GM18507 (cell line): ENCODE data around the gene NT5C1B.

Experiments used
- DNase-seq: peaks from one replicate; pipeline ENCODE4 v3.0.0; 2011; ENCODE audit warnings: low read depth; ENCODE audit not compliant: insufficient read length; ENCODE audit errors: extremely low spot score
- FAIRE-seq: peaks from 2 replicates; lab custom pipeline; 2011; peaks lifted over from hg19 to GRCh38; lab: Jason Lieb, UNC

NT5C1B gene

DNA sequence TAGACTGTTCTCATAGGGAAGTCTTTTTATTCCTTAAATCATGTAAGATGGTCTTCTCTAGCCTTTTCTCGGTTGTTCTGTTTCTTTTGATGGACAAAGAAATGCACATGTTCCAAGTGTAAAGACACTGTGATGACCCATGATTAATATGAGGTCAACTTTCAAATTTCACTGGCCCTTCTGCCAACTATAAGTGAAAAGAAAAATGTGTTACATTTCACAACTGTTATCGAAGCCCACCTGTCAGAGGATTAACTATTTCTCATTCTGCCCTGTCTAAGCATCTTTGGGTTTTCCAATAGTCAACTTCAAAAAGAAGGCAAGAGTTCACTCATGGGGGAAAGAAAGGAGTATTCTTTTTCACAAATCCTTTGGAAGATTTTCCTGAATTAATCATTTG lies 32.2 kb downstream of the NT5C1B start:
- FAIRE-seq = no peak
- no peak for DNase-seq

DNA sequence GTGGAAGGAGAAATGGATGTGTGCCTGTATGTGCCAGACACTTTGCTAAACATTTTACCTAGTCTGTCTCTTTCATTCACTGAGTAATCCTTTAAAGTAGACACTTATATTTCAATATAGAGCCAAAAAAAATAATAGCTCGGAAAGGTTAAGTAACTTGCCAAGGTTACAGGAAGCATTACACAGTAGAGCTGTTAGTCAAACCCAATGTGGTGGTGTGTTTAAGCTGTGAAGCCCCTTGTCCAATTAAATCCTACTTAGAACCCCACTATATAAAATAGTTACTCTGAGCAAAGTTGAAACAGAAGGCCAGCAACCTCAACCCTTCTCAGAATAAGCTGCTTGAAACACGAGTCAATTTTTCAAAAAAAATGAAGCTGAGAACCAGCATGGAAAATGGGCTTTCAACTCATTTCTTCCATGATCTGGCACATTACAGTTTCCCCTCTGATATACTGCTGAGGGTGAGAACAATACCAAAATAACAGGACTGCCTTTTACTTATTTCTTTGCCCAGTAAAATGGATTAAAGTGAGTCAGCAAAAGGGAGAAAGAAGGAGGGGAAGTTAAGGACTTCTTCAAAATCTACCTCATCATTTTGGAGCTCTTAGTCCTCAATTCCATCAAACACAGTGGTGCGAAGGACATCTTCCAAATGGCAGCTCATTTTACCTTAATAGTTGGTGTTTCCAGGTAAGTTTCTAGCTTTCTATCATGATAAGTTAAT lies 36.9 kb downstream of the NT5C1B start:
- DNase-seq = no peak
- no peak for FAIRE-seq

GRCh38 chr2:18551623-18552022 lies 37.7 kb downstream of the NT5C1B start:
- FAIRE-seq (no peak), DNase-seq (no peak)

GRCh38 chr2:18551169-18551568 lies 38.2 kb downstream of the NT5C1B start:
- DNase-seq (no peak), FAIRE-seq (no peak)

DNA sequence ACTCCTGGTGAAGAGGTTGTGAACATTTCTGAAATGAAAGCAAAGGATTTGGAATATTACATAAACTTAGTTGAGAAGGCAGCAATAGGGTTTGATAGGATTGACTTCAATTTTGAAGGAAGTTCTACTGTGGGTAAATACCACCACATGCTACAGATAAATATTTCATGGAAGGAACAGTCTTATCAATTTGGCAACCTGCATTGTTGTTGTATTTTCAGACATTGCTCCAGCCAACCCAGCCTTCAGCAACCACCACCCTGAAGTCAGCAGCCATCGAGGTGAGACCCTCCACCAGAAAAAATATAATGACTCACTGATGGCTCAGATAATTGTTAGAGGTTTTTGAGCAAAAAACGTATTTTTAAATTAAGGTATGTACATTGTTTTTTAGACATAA lies 38.9 kb downstream of the NT5C1B start:
- FAIRE-seq = no peak
- DNase-seq = no peak

- DNase-seq (no peak), FAIRE-seq (no peak)
These were observed 40.3 kb downstream of the NT5C1B start for GRCh38 chr2:18549083-18549482.

GRCh38 chr2:18548621-18549020 lies 40.7 kb downstream of the NT5C1B start:
- DNase-seq (no peak), FAIRE-seq (no peak)

DNA sequence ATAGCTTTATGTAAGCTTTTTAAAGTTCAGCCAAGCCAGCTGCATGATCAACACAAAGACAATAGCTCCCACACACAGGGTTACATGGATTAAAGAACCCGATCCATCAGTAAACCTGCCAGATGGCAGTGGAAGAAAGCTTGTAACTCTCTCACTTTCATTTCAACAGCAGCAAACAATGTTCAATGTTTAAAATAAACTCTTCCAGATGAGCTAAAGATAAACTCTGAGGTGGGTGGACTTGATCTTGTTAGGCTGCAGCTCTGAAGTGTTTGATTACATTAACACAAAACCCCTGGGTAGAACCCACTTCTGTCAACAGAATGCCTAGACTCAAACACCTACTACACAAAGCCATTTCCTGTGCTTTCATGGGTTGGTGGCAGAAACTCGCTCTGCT lies 42.8 kb downstream of the NT5C1B start:
- FAIRE-seq = no peak
- no peak for DNase-seq

DNA sequence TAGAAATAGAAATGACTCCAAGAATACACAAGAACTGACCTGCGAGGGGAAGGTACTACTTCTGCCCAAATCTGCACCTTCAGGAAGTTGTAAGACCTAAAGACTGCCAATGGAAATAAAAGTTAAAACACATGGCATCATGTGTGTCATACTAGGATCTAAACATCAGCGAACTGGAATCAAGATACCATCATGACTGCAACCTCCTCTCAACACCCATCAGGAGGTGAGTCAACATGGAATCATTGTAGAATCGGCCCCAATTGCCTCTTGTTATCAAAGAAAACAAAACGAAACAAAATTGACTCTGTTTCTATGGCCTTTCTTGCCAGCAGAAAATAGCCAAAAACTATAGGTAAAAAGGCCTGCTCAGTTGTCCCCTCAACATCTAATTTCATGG lies 44.0 kb downstream of the NT5C1B start:
- FAIRE-seq = no peak
- no peak for DNase-seq

DNA sequence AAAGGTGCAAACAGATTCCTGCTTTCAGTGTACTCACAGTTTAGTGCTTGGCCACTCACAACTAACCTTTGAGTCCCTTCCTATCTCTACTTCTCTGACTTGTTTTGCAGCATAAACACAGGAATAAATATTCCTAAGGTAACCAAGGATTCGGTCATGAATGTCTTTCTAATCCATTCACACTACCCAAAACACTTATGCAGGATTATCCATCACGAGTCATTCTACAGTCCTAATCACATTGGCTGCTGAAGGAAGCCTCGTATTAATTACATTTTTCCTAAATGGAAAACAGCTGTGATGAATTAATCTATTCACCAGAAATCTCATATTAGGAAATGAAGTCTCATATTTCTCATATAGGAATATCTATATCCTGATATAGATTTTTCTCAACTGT lies 45.2 kb downstream of the NT5C1B start:
- DNase-seq (no peak), FAIRE-seq (no peak)

GRCh38 chr2:18540872-18541271 lies 48.5 kb downstream of the NT5C1B start:
- FAIRE-seq (no peak), DNase-seq (no peak)

DNA sequence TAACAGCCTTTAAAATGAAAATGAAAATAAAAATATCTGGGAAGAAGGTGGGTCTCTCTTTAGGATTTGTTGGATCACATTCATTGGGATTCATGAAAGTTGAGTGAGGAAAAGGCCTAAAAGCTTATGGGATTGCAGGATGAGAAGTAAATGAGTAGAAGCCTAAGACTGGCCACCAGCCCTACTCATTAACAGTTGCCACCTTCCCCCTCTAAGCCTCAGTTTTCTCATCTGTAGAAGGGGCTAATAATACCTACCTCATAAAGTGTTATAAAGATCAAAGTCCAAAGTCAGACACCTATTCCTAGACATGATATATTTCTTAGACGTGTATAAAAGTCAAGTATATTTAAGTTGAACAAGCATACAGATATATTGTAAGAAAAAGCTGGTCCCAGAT lies 52.7 kb downstream of the NT5C1B start:
- DNase-seq = no peak
- no peak for FAIRE-seq

GRCh38 chr2:18536100-18536499 lies 53.3 kb downstream of the NT5C1B start:
- DNase-seq (no peak), FAIRE-seq (no peak)

GRCh38 chr2:18531194-18531593 lies 58.2 kb downstream of the NT5C1B start:
- FAIRE-seq (no peak), DNase-seq (no peak)

DNA sequence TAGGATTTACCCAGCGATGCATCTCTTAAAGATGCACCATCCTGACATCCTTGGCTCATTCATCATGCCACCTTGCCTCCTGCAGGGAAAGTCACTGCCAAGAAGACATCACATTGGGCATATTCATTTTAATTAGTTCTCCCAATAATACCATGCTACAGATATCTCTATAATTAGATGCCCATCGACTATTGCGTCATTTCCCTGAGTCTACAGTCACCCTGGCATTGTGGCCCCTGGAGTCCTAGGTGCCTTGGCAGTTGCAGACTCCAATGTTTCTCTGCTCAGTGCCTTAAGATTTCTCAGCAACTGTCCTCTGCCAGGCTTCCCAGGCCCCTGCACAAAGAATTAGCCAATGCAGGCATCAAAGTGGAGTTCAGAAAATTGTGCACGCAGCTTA lies 61.5 kb downstream of the NT5C1B start:
- no peak for FAIRE-seq
- DNase-seq = no peak

GRCh38 chr2:18527326-18527725 lies 62.0 kb downstream of the NT5C1B start:
- FAIRE-seq (no peak), DNase-seq (no peak)

DNA sequence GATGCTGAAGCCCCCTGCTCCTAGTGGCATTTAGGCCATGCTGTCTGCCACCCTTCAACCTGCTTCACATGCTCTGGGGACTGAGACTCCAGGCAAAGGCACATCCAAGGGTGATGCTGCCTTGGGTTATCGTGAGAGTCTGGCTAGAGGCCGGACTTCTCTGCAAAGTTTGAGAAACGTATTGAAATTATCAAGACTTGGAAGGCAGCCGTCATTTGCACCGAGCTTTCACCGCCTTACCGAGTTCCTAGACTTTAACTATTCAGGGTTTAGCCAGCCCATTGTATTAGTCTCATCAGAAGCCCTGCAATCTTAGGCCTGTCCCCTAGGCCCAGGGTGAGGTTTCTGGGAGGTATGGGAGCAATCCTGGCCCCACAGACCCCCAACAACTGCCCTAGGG lies 62.9 kb downstream of the NT5C1B start:
- no peak for FAIRE-seq
- no peak for DNase-seq

DNA sequence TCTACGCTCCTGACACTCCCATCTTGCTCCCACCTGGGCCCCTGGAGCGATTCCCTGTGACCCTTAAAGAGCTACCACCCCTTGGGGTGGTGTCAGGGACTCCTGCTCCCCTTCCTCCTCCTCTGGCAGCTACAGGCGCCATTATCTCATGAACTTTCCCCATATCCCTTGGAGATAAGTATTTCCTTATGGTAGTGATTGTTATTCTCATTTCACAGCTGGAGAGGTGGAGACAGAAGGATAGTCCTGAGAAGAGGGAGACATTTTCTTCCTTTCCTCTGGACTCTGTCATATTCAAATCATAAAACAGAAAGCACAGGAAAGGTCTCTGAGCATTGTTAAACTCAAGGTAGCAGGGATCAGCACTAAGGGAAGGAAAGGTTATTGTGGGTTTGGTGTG lies 63.5 kb downstream of the NT5C1B start:
- DNase-seq (no peak), FAIRE-seq (no peak)

- FAIRE-seq (no peak), DNase-seq (no peak)
These were observed 64.1 kb downstream of the NT5C1B start for GRCh38 chr2:18525236-18525635.

DNA sequence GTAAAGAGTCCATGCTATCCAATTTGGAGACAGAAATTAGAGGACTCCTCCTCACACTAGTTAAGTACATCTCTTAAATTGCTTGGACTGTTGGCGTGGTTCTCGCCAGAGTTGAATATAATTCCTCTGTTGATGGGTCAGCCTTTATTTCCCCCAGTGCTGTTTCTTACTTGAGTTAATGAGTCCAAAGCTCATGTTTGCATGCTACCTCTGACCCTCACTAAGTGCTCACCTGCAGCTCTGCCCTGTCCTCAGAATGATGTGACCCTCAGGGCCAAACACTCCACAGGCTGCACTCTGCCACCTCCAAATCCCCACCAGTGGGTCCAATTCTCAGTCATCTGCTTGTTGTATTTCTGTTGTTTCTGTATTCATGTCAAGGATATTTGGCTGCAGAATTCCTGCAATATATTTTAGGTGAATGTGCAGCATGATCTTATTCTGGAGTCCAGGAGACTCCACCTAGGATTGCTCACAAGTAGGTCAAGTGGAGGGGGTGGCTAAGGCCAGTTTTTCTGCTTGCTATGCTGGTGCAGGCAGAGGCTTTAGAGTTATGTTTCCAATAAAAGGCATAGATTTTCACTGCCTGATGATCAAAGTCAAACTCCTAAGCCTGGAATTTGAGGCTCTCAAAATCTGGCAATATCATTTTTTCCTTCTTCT lies 66.8 kb downstream of the NT5C1B start:
- no peak for FAIRE-seq
- DNase-seq = no peak
